Lung (tissue), 12 donors: ENCODE results near the gene CYP1A1. TPM values are rescaled to one million over a fixed set of nuclear protein-coding genes. Genes with fewer than 3 reads are reported as not detected.
"Not testable (repeated sequence)": the region's sequence is repeated elsewhere in the genome, so short reads cannot be mapped to it uniquely, and the experiment has no call there.

Experiments
- ATAC-seq: fragments of 200-7000 bp; cut with Tn5 transposase; one replicate; pipeline ENCODE4 v1.9.1; 2020; ENCODE audit warnings: moderate number of reproducible peaks; ENCODE audit not compliant: insufficient read depth, low FRiP score
- DNase-seq, 3 donors: peaks; one replicate each; pipeline ENCODE4 v3.0.0-alpha.2; 2013 to 2017
- H3K27ac ChIP-seq, 2 donors: one replicate each; pipeline ENCODE4 v1.5.1; 2013; ENCODE audit warnings: mild to moderate bottlenecking in 2 of 2, moderate library complexity in 2 of 2, control low read depth in 1 of 2, inconsistent platforms in 1 of 2, low read depth in 1 of 2, low read length in 1 of 2
- H3K27me3 ChIP-seq, 3 donors: one replicate each; pipeline ENCODE4 v1.5.1; 2013; ENCODE audit warnings: low read length in 2 of 3; ENCODE audit not compliant: control insufficient read depth in 3 of 3, insufficient read depth in 3 of 3
- H3K36me3 ChIP-seq, 4 donors: one replicate each; pipeline ENCODE4 v1.5.1; 2013; ENCODE audit warnings: low read length in 4 of 4, mild to moderate bottlenecking in 1 of 4, moderate library complexity in 1 of 4; ENCODE audit not compliant: control insufficient read depth in 4 of 4, insufficient read depth in 4 of 4
- H3K4me1 ChIP-seq, 5 donors: one replicate each; pipeline ENCODE4 v1.5.1; 2013; ENCODE audit warnings: low read length in 5 of 5, mild to moderate bottlenecking in 2 of 5, moderate library complexity in 1 of 5; ENCODE audit not compliant: control insufficient read depth in 5 of 5, insufficient read depth in 5 of 5
- H3K4me3 ChIP-seq: one replicate; pipeline ENCODE4 v1.5.1; 2013; ENCODE audit warnings: mild to moderate bottlenecking, control low read depth, moderate library complexity
- H3K9ac ChIP-seq, 2 donors: one replicate each; pipeline ENCODE4 v1.5.1; 2013; ENCODE audit warnings: low read length in 2 of 2, control low read depth in 1 of 2; ENCODE audit not compliant: insufficient read depth in 1 of 2
- H3K9me3 ChIP-seq, 4 donors: one replicate each; pipeline ENCODE4 v1.5.1; 2013; ENCODE audit warnings: low read length in 3 of 4, mild to moderate bottlenecking in 1 of 4, moderate library complexity in 1 of 4; ENCODE audit not compliant: control insufficient read depth in 4 of 4, insufficient read depth in 3 of 4
- WGBS, 2 donors: extraction: QIAGEN DNeasy Blood & Tissue Kit; methylation state at CpG; one replicate each; pipeline ENCODE4 v1.1.7; 2013; 5-methylcytosine and 5-hydroxymethylcytosine counted together
- polyA plus RNA-seq, 2 donors: library from polyadenylated mRNA; stranded (reverse); fragments of 200-250 nt; gene quantifications; one replicate each; pipeline ENCODE4 v1.2.1, GENCODE V29; 2013
- total RNA-seq, 2 donors: library from RNA; depleted of rRNA in 1 of 2; stranded (reverse); fragments of >200 nt in 1 of 2; gene quantifications; one replicate each; pipeline ENCODE4 v1.2.1, GENCODE V29; 2014 to 2021
- TF ChIP-seq, protein P1 (sequence below): IDR thresholded peaks from 2 replicates; pipeline ENCODE4 v1.5.1; 2012; ENCODE audit warnings: mild to moderate bottlenecking; ENCODE audit errors: control extremely low read depth, extremely low read depth
- donor health status: control.
- donor health status: control.
- donor health status: Bipolar disorder and iron deficiency.
- donor health status: healthy.
- donor health status: DM: yes; HTN: yes; CAD: no.

Gene CYP1A1
- total and polyA plus RNA-seq, 4 donors, result 0.31 to 15.0 (median 0.73) TPM

DNA sequence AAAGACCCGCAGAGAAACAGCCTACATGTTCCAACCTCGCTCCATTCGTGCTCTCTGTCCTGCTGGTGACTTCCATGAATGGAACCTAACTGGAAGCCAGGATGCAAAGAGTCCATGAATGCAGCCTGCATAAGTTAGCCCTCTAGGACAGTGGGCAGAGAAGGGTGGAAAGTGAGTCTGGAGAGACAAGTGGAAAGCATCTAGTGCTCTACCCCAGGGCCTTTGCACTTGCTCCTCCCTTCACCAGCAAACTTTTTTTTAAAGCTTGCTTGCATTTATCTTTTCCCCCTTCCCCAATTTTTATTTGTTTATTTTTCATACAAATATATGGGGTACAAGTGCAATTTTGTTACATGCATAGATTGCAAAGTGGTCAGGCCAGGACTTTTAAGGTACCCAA, 7.9 kb upstream of the CYP1A1 start:
- peaks cover 0 to 17% (median 5%) of the 10 kb centered on the region in 3 donors for H3K27me3 ChIP-seq
- 95 to 98% methylated on average over 3 of the region's 3 CpGs for WGBS, 2 donors

DNA sequence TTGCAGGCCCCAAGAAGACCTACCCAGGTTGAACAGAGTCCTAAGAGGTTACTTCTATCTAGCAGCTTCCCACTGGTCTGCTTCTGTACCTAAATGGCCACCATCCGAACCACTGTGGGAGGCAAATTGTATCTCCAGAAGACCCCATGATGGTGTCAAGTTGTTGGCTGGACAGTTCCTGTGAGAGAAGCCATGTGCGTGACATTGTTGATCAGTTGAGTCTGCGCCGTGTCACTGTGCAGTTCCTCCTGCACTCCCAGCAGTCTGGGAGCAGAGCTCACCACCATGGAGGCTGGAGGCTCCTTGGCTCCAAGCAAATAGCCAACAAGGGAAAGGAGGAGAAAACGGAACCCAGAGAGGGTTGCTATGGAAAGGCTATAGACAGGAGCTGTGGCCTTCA, 7.5 kb upstream of the CYP1A1 start:
- DNase-seq (no peak), ATAC-seq (no peak)
- Histone ChIP-seq H3K4me1 (peaks cover 0 to 12% (median 0%) of the 10 kb centered on the region in 5 donors), H3K9me3 (no peaks in the 10 kb centered on the region), H3K36me3 (no peaks in the 10 kb centered on the region), H3K4me3 (no peak overlapping the region), H3K27ac (no peak overlapping the region), H3K9ac (no peak overlapping the region), H3K27me3 (peaks cover 0 to 19% (median 8%) of the 10 kb centered on the region in 3 donors)
- 88 to 90% methylated on average over 5 of the region's 5 CpGs for WGBS, 2 donors
- TF ChIP-seq, protein P1, sequence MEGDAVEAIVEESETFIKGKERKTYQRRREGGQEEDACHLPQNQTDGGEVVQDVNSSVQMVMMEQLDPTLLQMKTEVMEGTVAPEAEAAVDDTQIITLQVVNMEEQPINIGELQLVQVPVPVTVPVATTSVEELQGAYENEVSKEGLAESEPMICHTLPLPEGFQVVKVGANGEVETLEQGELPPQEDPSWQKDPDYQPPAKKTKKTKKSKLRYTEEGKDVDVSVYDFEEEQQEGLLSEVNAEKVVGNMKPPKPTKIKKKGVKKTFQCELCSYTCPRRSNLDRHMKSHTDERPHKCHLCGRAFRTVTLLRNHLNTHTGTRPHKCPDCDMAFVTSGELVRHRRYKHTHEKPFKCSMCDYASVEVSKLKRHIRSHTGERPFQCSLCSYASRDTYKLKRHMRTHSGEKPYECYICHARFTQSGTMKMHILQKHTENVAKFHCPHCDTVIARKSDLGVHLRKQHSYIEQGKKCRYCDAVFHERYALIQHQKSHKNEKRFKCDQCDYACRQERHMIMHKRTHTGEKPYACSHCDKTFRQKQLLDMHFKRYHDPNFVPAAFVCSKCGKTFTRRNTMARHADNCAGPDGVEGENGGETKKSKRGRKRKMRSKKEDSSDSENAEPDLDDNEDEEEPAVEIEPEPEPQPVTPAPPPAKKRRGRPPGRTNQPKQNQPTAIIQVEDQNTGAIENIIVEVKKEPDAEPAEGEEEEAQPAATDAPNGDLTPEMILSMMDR, result no peak

More for the DNA sequence above, 7.9 kb upstream of the CYP1A1 start:
- Histone ChIP-seq H3K4me3 (no peak overlapping the region), H3K9ac (no peak overlapping the region), H3K36me3 (no peaks in the 10 kb centered on the region), H3K4me1 (peaks cover 0 to 12% (median 0%) of the 10 kb centered on the region in 5 donors), H3K27ac (no peak overlapping the region), H3K9me3 (no peaks in the 10 kb centered on the region)
- no peak for DNase-seq
- TF ChIP-seq, protein P1, result no peak
- ATAC-seq, result no peak

DNA sequence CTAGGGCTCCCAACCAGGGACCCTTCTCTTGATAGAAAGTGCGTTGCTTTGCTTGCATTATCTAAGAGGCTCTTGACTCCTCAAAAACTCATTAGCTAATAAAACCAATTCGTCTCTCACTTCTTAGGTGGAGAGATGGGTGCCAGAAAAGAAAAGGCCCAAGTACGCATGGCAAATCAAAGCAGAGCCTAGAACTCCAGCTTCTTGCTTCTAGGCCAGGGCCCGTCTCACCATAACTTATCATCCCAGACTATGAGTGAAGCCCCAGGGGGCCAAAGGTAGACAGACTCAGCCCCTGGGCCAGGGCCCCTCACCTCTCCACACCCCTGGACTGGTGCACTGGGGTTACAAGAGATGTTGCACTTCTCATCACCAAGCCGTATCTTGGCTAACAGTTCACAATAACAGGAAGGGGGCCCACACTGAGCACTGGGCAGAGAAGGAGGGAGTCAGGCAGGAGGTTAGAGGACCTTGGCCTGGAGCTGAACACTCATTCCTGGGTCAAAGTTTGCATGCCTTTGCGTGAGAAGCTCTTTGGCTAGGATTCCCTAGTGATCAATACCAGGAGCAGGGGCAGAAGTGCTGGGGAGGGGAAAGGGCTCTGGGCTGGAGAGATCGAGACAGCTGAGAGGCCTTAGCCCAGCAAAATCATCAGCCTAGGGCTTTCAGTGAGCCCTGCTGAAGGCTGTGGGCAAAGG, 5.4 kb upstream of the CYP1A1 start:
- peaks cover 0 to 33% (median 22%) of the 10 kb centered on the region in 3 donors for H3K27me3 ChIP-seq
- TF ChIP-seq, protein P1, result no peak
- no peaks in the 10 kb centered on the region for H3K9me3 ChIP-seq

DNA sequence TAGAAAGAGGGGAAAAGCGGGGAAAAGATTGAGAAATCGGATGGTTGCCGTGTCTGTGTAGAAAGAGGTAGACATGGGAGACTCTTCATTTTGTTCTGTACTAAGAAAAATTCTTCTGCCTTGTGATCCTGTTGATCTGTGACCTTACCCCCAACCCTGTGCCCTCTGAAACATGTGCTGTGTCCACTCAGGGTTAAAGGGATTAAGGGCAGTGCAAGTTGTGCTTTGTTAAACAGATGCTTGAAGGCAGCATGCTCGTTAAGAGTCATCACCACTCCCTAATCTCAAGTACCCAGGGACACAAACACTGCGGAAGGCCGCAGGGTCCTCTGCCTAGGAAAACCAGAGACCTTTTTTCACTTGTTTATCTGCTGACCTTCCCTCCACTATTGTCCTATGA, 4.0 kb upstream of the CYP1A1 start:
- H3K27me3 ChIP-seq, result peaks cover 0 to 35% (median 25%) of the 10 kb centered on the region in 3 donors
- not testable (repeated sequence) for H3K27ac ChIP-seq, H3K36me3 ChIP-seq, DNase-seq, ATAC-seq, H3K9me3 ChIP-seq, H3K9ac ChIP-seq, H3K4me3 ChIP-seq
- H3K4me1 ChIP-seq, result peaks cover 0 to 22% (median 0%) of the 10 kb centered on the region in 5 donors
- WGBS, 2 donors, result 77 to 86% methylated on average over 5 to 6 of the region's 6 CpGs

More for the DNA sequence above, 5.4 kb upstream of the CYP1A1 start:
- Histone ChIP-seq H3K4me3 (no peak overlapping the region), H3K9ac (no peak overlapping the region), H3K4me1 (peaks cover 0 to 18% (median 0%) of the 10 kb centered on the region in 5 donors), H3K27ac (no peak overlapping the region), H3K36me3 (no peaks in the 10 kb centered on the region)
- ATAC-seq (no peak), DNase-seq (no peak)
- WGBS, 2 donors, result 75 to 80% methylated on average over 7 of the region's 7 CpGs

DNA sequence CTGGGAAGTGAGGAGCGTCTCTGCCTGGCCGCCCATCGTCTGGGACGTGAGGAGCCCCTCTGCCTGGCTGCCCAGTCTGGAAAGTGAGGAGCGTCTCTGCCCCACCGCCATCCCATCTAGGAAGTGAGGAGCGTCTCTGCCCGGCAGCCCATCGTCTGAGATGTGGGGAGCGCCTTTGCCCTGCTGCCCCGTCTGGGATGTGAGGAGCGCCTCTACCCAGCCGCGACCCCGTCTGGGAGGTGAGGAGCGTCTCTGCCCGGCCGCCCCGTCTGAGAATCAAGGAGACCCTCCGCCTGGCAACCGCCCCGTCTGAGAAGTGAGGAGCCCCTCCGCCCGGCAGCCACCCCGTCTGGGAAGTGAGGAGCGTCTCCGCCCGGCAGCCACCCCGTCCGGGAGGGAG, 3.4 kb upstream of the CYP1A1 start:
- not testable (repeated sequence) for H3K9me3 ChIP-seq, DNase-seq, ATAC-seq, H3K36me3 ChIP-seq, H3K9ac ChIP-seq, H3K4me3 ChIP-seq, H3K27ac ChIP-seq
- H3K27me3 ChIP-seq, result peaks cover 0 to 37% (median 24%) of the 10 kb centered on the region in 3 donors
- H3K4me1 ChIP-seq, result peaks cover 0 to 22% (median 0%) of the 10 kb centered on the region in 5 donors
- 87 to 90% methylated on average over 12 to 23 of the region's 30 CpGs for WGBS, 2 donors
